ENCODE results near the gene CABP1. TPM values are rescaled to one million over a fixed set of nuclear protein-coding genes. Genes with fewer than 3 reads are reported as not detected.
A peak's percentile ranks its signal among the peaks of the same experiment; 100 is the strongest.

The CABP1 gene
- 7.5 and 8.0 TPM in 2 replicates for total RNA-seq (2013; cell fraction: nucleolus; rRNA removed)
- total RNA-seq (2014; rRNA removed) (0.56 and 1.1 TPM in 2 replicates), total RNA-seq (2014; rRNA removed; fragmentation: Illumina TruSeq; extraction: Trizol) (0.72 and 0.88 TPM in 2 replicates), total RNA-seq (2021) (2.3 and 2.4 TPM in 2 replicates), polyA plus RNA-seq (2011; rRNA removed) (2.2 and 2.3 TPM in 2 replicates), polyA plus RNA-seq (2014; fragmentation: Illumina TruSeq; extraction: Trizol) (0.84 and 1.1 TPM in 2 replicates), polyA plus RNA-seq (2014; fragmentation: Nextera tagmentation; extraction: Ambion mirVana) (not detected), polyA plus RNA-seq (2014; rRNA removed) (0.88 and 0.93 TPM in 2 replicates), polyA plus RNA-seq (2016; fragmentation: Nextera tagmentation; extraction: Ambion mirVana) (under 1 TPM; 0.16 to 0.23 TPM), polyA minus RNA-seq (2011; rRNA and poly(A)+ RNA removed) (3.1 and 3.4 TPM in 2 replicates), Bru-seq, nascent RNA (percentile 44 among the genes with signal in this experiment), BruChase-seq, experiment 1, labeled RNA remaining after a 6-hour chase (percentile 44 among the genes with signal in this experiment), BruChase-seq, experiment 2, labeled RNA remaining after a 2-hour chase (percentile 40 among the genes with signal in this experiment)
- polyA plus RNA-seq (2011; ENCODE audit: low read depth) = 0.49 TPM
- polyA plus RNA-seq (2011; cell fraction: cytosol; rRNA removed) = 1.9 and 3.5 TPM in 2 replicates
- 6.2 and 8.7 TPM in 2 replicates for polyA plus RNA-seq (2011; cell fraction: nucleus; rRNA removed)
- 1.0 and 1.9 TPM in 2 replicates for polyA plus RNA-seq (2012)
- 0.42 and 1.2 TPM in 2 replicates for polyA minus RNA-seq (2011; cell fraction: cytosol; rRNA and poly(A)+ RNA removed)
- polyA minus RNA-seq (2011; cell fraction: nucleus; rRNA and poly(A)+ RNA removed) = 2.5 and 2.6 TPM in 2 replicates
- long read RNA-seq, experiment 1 = 0 reads
- long read RNA-seq, experiment 2, partial matches to known transcripts = 0 of 2 reads
- long read RNA-seq, experiment 2, other reads (novel, unspliced or antisense) = 2 of 2 reads

DNA sequence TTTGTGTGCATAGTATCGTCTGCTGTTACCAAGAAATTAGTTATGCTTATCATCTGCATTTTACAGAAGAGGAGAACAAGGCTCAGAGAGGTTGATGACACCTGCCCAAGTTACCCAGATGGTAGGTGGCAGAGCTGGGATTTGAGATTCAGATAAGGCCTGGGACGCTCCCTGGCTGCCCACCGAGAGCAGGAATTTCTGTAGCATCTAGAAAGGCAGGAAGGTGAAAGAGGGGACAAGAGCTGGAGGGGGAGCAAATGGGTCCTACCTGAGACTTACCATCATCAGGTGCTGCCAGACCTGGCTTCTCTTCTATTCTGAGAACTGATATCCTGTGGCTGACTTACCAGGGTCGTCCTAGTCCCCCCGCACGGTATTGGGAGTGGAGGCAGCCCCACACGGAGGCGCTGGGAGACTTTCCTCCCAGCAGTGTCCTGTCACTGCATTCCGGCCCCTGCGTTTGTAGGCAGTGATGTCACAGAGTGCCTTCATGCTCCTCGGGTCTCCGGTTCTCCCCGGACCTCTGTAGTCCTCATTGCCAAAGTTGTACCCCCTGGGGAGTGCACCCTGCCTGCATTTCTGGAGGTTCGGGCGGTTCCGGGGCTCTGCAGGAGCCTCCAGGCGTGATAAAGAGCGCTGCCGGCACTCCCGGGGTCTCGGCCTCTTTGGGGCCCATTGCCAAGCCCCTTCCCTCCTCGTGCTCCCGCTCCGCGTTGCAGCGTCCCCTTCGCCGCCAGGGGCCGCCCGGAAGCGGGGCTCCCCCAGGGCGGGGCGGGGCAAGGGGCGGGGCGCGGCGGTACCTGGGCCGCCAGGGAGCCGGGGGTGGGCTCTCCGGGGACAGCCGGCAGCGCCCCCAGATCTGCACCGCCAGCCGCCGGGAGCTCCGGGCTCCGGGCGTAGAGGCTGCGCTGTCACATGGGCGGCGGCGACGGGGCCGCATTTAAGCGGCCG, at the start of gene CABP1:
TSS of gene CABP1 (plus strand) at position 856 of the 951 bp plus-strand sequence. CDS start at position 916, 60 bp downstream.
- WGBS (ENCODE audit: insufficient coverage, insufficient replicate concordance, low lambda C conversion rate, missing lambda C conversion rate) = 7% methylated on average over 47 of the region's 56 CpGs
- Histone ChIP-seq H2AFZ (ENCODE audit: control insufficient read depth, low read depth, low read length) (peak within 1 kb of the TSS; percentile 62), H3K4me3 (peak within 1 kb of the TSS; percentile 49; the same call in 1 of the 2 replicates), H3K79me2 (ENCODE audit: control insufficient read depth, insufficient read depth, low read length) (no peaks in the 10 kb centered on the region), H3K4me1 (ENCODE audit: control insufficient read depth, insufficient read depth, low read length) (no peaks in the 10 kb centered on the region), H3K9ac (ENCODE audit: control insufficient read depth, insufficient read depth, low read length) (peak within 1 kb of the TSS; percentile 11; the same call in 1 of the 2 replicates), H3K27ac (ENCODE audit: control insufficient read depth, insufficient read depth) (no peak within 1 kb of the TSS), H4K20me1 (ENCODE audit: control insufficient read depth, insufficient read depth) (no peaks in the 10 kb centered on the region), H3K9me3 (replicated peaks; ENCODE audit: control insufficient read depth, insufficient read depth, low read length) (no peaks in the 10 kb centered on the region), H3K27me3 (replicated peaks in 1 of 2; ENCODE audit: control insufficient read depth in 2 of 2, insufficient read depth in 2 of 2, low read length in 1 of 2) (peaks cover 6 to 8% of the 10 kb centered on the region in 2 experiments), H3K36me3 (ENCODE audit: control insufficient read depth in 2 of 2, insufficient read depth in 2 of 2, low read length in 1 of 2) (no peaks in the 10 kb centered on the region), H3K4me2 (ENCODE audit: control insufficient read depth, insufficient read depth) (peak within 1 kb of the TSS; percentile 97)
- peak; percentile 87 for ATAC-seq
- CTCF ChIA-PET = interaction anchor here (2.0 to 14.4 kb wide), 2 partner anchors 9 to 44 kb away, joined by 7 to 454 read pairs; partner anchors contain the start of gene MLEC
- BruUV-seq (replicated peaks) = no TSS peak
- TF ChIP-seq, protein P1, sequence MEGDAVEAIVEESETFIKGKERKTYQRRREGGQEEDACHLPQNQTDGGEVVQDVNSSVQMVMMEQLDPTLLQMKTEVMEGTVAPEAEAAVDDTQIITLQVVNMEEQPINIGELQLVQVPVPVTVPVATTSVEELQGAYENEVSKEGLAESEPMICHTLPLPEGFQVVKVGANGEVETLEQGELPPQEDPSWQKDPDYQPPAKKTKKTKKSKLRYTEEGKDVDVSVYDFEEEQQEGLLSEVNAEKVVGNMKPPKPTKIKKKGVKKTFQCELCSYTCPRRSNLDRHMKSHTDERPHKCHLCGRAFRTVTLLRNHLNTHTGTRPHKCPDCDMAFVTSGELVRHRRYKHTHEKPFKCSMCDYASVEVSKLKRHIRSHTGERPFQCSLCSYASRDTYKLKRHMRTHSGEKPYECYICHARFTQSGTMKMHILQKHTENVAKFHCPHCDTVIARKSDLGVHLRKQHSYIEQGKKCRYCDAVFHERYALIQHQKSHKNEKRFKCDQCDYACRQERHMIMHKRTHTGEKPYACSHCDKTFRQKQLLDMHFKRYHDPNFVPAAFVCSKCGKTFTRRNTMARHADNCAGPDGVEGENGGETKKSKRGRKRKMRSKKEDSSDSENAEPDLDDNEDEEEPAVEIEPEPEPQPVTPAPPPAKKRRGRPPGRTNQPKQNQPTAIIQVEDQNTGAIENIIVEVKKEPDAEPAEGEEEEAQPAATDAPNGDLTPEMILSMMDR (IDR thresholded peaks at IDR 0.05 in 2 of 3, conservative IDR thresholded peaks at IDR 0.05 in 1 of 3; ENCODE audit: control insufficient read depth in 2 of 3, extremely low read depth in 1 of 3, insufficient read depth in 1 of 3, low read depth in 3 of 3, low read length in 3 of 3) = peak; percentile 37 to 62 (median 49)
- TF ChIP-seq SMC3 (IDR thresholded peaks at IDR 0.05; ENCODE audit: borderline replicate concordance, low read length) (peak; percentile 24; the same call in 1 of the 2 replicates), BRCA1 (IDR thresholded peaks at IDR 0.05; ENCODE audit: low read depth, low read length) (no peak), RAD21 (IDR thresholded peaks at IDR 0.05; ENCODE audit: insufficient read depth, low read depth, low read length) (0 out of 2 replicates have a peak, but pooled peaks have one; percentile 36)
- TF ChIP-seq, protein P2, sequence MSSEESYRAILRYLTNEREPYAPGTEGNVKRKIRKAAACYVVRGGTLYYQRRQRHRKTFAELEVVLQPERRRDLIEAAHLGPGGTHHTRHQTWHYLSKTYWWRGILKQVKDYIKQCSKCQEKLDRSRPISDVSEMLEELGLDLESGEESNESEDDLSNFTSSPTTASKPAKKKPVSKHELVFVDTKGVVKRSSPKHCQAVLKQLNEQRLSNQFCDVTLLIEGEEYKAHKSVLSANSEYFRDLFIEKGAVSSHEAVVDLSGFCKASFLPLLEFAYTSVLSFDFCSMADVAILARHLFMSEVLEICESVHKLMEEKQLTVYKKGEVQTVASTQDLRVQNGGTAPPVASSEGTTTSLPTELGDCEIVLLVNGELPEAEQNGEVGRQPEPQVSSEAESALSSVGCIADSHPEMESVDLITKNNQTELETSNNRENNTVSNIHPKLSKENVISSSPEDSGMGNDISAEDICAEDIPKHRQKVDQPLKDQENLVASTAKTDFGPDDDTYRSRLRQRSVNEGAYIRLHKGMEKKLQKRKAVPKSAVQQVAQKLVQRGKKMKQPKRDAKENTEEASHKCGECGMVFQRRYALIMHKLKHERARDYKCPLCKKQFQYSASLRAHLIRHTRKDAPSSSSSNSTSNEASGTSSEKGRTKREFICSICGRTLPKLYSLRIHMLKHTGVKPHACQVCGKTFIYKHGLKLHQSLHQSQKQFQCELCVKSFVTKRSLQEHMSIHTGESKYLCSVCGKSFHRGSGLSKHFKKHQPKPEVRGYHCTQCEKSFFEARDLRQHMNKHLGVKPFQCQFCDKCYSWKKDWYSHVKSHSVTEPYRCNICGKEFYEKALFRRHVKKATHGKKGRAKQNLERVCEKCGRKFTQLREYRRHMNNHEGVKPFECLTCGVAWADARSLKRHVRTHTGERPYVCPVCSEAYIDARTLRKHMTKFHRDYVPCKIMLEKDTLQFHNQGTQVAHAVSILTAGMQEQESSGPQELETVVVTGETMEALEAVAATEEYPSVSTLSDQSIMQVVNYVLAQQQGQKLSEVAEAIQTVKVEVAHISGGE (CRISPR knock-in tag; IDR thresholded peaks at IDR 0.05) = no peak
- no peak for DNase-seq (ENCODE audit: low read depth, low spot score)
- intact Hi-C loops (cut with micrococcal nuclease; ENCODE audit: unreplicated experiment) (no loop called here), in situ Hi-C loops (cut with MboI) (no loop called here)
- POLR2A ChIA-PET = interaction anchor here (0.6 kb wide), 1 partner anchor 438 kb away, joined by 3 read pairs; no protein-coding TSS in a partner anchor
- SMC1A ChIA-PET (ENCODE audit: uncharacterized antibody, unreplicated experiment) = interaction anchor here (0.5 kb wide), 1 partner anchor 320 kb away, joined by 3 read pairs; no protein-coding TSS in a partner anchor
- RAD21 ChIA-PET (ENCODE audit: unreplicated experiment) = interaction anchor here (1.3 kb wide), 1 partner anchor 332 kb away, joined by 5 read pairs; no protein-coding TSS in a partner anchor
- no peak for FAIRE-seq
